K562 (cell line): Measurements from ENCODE around the gene NEMP1. TPM values are rescaled to one million over a fixed set of nuclear protein-coding genes. Genes with fewer than 3 reads are reported as not detected.

Experiments used
- BCOR ChIP-seq: fragments of 450-650 bp; IDR thresholded peaks from 2 replicates; pipeline ENCODE4 v1.6.1; 2016
- CBX8 ChIP-seq: fragments of 200-600 bp; sonication (generic); IDR thresholded peaks from 2 replicates; pipeline ENCODE4 v1.6.1; 2012; ENCODE audit warnings: borderline replicate concordance, mixed run types, low read depth, mild to moderate bottlenecking, moderate library complexity, mixed read lengths, low read length, control low read depth, inconsistent platforms; ENCODE audit not compliant: poor library complexity, severe bottlenecking; ENCODE audit errors: extremely low read depth
- ETV5 ChIP-seq: sonication (generic); formaldehyde crosslinking; IDR thresholded peaks from 2 replicates; pipeline ENCODE4 v1.4.0; 2020; ENCODE audit warnings: low read depth, mild to moderate bottlenecking, missing genetic modification reagents
- GABPB1 ChIP-seq: sonication (generic); formaldehyde crosslinking; IDR thresholded peaks from 2 replicates; pipeline ENCODE4 v1.8.0; 2022; ENCODE audit warnings: mild to moderate bottlenecking, missing genetic modification reagents
- GTF2F1 ChIP-seq: IDR thresholded peaks from 2 replicates; pipeline ENCODE4 v1.6.1; 2011; ENCODE audit warnings: low read depth, low read length, improper control_type of control experiment
- HNRNPLL ChIP-seq: fragments of 200-400 bp; formaldehyde crosslinking; IDR thresholded peaks from 2 replicates; pipeline ENCODE4 v1.6.1; 2017; ENCODE audit warnings: low read length, low read depth, mild to moderate bottlenecking; ENCODE audit not compliant: poor library complexity, severe bottlenecking
- HSF4 ChIP-seq: fragments of 250-450 bp; sonication (Bioruptor Pico); IDR thresholded peaks from 2 replicates; pipeline ENCODE4 v2.1.2; 2022; ENCODE audit warnings: mild to moderate bottlenecking, moderate library complexity, borderline replicate concordance
- RBFOX2 ChIP-seq: fragments of 200-400 bp; formaldehyde crosslinking; IDR thresholded peaks from 2 replicates; pipeline ENCODE4 v1.6.1; 2017; ENCODE audit warnings: low read depth, mild to moderate bottlenecking, low read length, moderate library complexity
- REST ChIP-seq, 2 experiments: fragments of 450-650 bp; formaldehyde crosslinking in 1 of 2; IDR thresholded peaks; 2 replicates each; pipeline versions ENCODE4 v1.4.0 to v1.6.1; 2014 to 2020; ENCODE audit warnings: mild to moderate bottlenecking in 2 of 2, borderline replicate concordance in 1 of 2, low read depth in 1 of 2
- SP1 ChIP-seq: sonication (generic); formaldehyde crosslinking; IDR thresholded peaks from 2 replicates; pipeline ENCODE4 v1.8.1; 2022; ENCODE audit warnings: mild to moderate bottlenecking, missing genetic modification reagents
- TAF7 ChIP-seq: fragments of 450-650 bp; IDR thresholded peaks from 2 replicates; pipeline ENCODE4 v1.6.1; 2016; ENCODE audit warnings: missing genetic modification characterization, missing compliant biosample characterization
- TBL1XR1 ChIP-seq, 2 experiments: IDR thresholded peaks; 2 replicates each; pipeline ENCODE4 v1.6.1; 2012; ENCODE audit warnings: improper control_type of control experiment in 2 of 2, low read length in 2 of 2, mild to moderate bottlenecking in 1 of 2
- ZBTB33 ChIP-seq: sonication (generic); formaldehyde crosslinking; IDR thresholded peaks from 2 replicates; pipeline ENCODE4 v1.8.1; 2023; ENCODE audit warnings: mild to moderate bottlenecking, missing genetic modification reagents
- ZNF146 ChIP-seq: IDR thresholded peaks from one replicate; pipeline ENCODE4 v1.6.1; 2018; ENCODE audit warnings: missing compliant biosample characterization; ENCODE audit not compliant: unreplicated experiment
- ZNF165 ChIP-seq: fragments of 250-450 bp; sonication (Bioruptor Pico); IDR thresholded peaks from 2 replicates; pipeline ENCODE4 v1.4.0; 2020; ENCODE audit warnings: borderline replicate concordance
- ZNF282 ChIP-seq: sonication (generic); formaldehyde crosslinking; IDR thresholded peaks from 2 replicates; pipeline ENCODE4 v1.8.1; 2023; ENCODE audit warnings: missing genetic modification reagents
- polyA plus RNA-seq, 8 experiments: library from polyadenylated mRNA; depleted of rRNA in 4 of 8; stranded (reverse) in 5 of 8; unstranded in 3 of 8; fragments of >200 nt; fragmentation: Nextera tagmentation in 2 of 8; fragmentation: Illumina TruSeq in 1 of 8; extraction: Ambion mirVana in 2 of 8; extraction: Trizol in 1 of 8; gene quantifications; 2 replicates each; pipeline versions ENCODE4 v1.2.1 to v1.2.3, GENCODE V29; 2011 to 2014; ENCODE audit warnings: inconsistent platforms in 1 of 8, missing spikeins in 1 of 8
- total RNA-seq, 7 experiments: library from RNA; depleted of rRNA in 6 of 7; stranded (reverse); fragments of >200 nt in 6 of 7; fragmentation: Illumina TruSeq in 2 of 7; extraction: Trizol in 2 of 7; gene quantifications; 2 replicates each; pipeline versions ENCODE4 v1.2.1 to v1.2.3, GENCODE V29; 2011 to 2021; ENCODE audit warnings: low replicate concordance in 1 of 7

Gene NEMP1
- total and polyA plus RNA-seq, 9 of the 15 experiments (the other 6 are each of a cell fraction or from before 2014, with no cell fraction given), result 9.5 to 82.2 (median 41.2) TPM

GRCh38 chr12:57088354-57089270 lies 10.0 kb upstream of the NEMP1 start, which contains the start of gene NAB2 (continued):
- TF ChIP-seq REST (IDR thresholded peaks at IDR 0.05; ENCODE audit: borderline replicate concordance), result 0 out of 2 replicates have a peak, but pooled peaks have one; percentile 20
- TF ChIP-seq REST (CRISPR knock-in tag; IDR thresholded peaks at IDR 0.05; ENCODE audit: low read depth), result no peak
- TF ChIP-seq ZBTB33 (CRISPR knock-in tag), result no peak
- TF ChIP-seq ZNF282 (CRISPR knock-in tag), result no peak
- peak in 1 of 2 experiments; percentile 26; a peak in 1 of 4 replicates for TF ChIP-seq TBL1XR1 (IDR thresholded peaks at IDR 0.05; ENCODE audit: low read length in 2 of 2)
- TF ChIP-seq HNRNPLL, result peak; percentile 46
- 0 out of 2 replicates have a peak, but pooled peaks have one; percentile 43 for TF ChIP-seq HSF4 (CRISPR knock-in tag)
- TF ChIP-seq TAF7, result peak; percentile 50; the same call in 1 of the 2 replicates
- TF ChIP-seq GABPB1 (CRISPR knock-in tag), result peak; percentile 62; the same call in 1 of the 2 replicates
- TF ChIP-seq RBFOX2, result peak; percentile 85
- no peak for TF ChIP-seq CBX8
- no peak for TF ChIP-seq GTF2F1
- TF ChIP-seq ZNF146, result no peak
- TF ChIP-seq ETV5 (CRISPR knock-in tag), result peak; percentile 78
- no peak for TF ChIP-seq BCOR
- peak; percentile 34; the same call in 1 of the 2 replicates for TF ChIP-seq SP1 (CRISPR knock-in tag)
- 0 out of 2 replicates have a peak, but pooled peaks have one; percentile 12 for TF ChIP-seq ZNF165 (CRISPR knock-in tag)
